Measurements from ENCODE around the gene TMCO4.

DNA sequence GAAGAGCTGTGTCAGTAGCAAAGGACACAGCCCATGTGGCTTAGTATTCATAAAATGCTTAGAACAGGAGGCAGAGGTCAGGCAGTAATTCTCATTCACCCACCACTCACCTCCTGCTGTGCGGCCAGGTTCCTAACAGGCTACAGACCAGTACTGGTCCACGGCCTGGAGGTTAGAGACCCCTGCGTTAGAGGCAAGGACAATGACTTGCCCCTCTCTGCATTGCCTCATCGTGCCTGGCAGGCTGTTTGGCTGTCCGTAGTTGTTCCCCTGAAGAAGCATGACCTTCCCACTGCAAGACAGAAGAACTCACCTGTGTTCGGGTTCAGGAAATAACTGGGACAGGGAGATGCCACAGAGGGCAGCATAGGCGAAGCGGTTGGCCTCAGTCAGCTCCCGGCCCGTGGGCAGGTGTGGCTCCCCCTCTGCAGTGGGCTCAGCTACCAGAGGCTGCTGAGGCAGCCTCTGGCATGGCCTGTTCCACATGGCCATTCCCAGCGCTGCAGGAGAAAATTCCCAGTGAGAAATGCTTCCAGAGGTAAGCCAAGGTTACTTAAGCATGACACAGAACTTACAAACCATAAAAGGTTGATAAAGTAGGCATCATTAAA, 19.3 kb downstream of the TMCO4 start:
- TF ChIP-seq CTCF (conservative IDR thresholded peaks at IDR 0.05; ENCODE audit: low read depth, low read length) (no peak), USF2 (IDR thresholded peaks at IDR 0.05; ENCODE audit: low read depth, low read length) (no peak), RCOR1 (IDR thresholded peaks at IDR 0.05; ENCODE audit: insufficient replicate concordance, low read length) (no peak), POLR2A (IDR thresholded peaks at IDR 0.05; ENCODE audit: low read depth, low read length) (no peak), NFE2L2 (IDR thresholded peaks at IDR 0.05; ENCODE audit: low read depth, low read length) (no peak), RAD21 (IDR thresholded peaks at IDR 0.05; ENCODE audit: low read length) (no peak), FOS (IDR thresholded peaks at IDR 0.05; ENCODE audit: low read depth, low read length) (no peak), BHLHE40 (IDR thresholded peaks at IDR 0.05; ENCODE audit: low read depth, low read length) (no peak), ELK1 (IDR thresholded peaks at IDR 0.05; ENCODE audit: borderline replicate concordance, low read depth, low read length) (no peak), SMC3 (IDR thresholded peaks at IDR 0.05; ENCODE audit: low read depth, low read length) (no peak), MAFK (IDR thresholded peaks at IDR 0.05; ENCODE audit: low read depth, low read length) (no peak)
